ENCODE measurements around the gene TM2D3.

DNA sequence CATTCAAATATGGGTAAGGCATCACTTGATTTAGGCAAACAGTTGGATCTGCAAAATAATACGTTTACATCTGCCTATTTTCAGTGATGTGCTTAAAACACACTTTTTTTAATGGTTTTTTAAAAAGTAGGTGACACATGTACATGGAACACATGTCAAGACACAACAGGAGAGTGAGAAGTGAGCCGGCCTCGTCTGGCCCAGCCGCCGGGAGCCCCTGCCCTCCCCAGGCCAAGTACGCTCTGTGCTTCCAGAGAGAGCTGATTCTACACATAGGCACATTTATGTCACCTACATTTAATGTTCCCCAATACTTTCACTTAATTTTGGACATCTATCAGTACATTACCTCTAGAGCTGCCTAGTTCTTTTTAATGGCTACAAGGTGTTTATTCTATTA, 3.8 kb downstream of the TM2D3 start:
- TF ChIP-seq, protein P1, sequence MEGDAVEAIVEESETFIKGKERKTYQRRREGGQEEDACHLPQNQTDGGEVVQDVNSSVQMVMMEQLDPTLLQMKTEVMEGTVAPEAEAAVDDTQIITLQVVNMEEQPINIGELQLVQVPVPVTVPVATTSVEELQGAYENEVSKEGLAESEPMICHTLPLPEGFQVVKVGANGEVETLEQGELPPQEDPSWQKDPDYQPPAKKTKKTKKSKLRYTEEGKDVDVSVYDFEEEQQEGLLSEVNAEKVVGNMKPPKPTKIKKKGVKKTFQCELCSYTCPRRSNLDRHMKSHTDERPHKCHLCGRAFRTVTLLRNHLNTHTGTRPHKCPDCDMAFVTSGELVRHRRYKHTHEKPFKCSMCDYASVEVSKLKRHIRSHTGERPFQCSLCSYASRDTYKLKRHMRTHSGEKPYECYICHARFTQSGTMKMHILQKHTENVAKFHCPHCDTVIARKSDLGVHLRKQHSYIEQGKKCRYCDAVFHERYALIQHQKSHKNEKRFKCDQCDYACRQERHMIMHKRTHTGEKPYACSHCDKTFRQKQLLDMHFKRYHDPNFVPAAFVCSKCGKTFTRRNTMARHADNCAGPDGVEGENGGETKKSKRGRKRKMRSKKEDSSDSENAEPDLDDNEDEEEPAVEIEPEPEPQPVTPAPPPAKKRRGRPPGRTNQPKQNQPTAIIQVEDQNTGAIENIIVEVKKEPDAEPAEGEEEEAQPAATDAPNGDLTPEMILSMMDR (IDR thresholded peaks at IDR 0.05; ENCODE audit: insufficient read depth, low read length): no peak
- TF ChIP-seq, protein P2, sequence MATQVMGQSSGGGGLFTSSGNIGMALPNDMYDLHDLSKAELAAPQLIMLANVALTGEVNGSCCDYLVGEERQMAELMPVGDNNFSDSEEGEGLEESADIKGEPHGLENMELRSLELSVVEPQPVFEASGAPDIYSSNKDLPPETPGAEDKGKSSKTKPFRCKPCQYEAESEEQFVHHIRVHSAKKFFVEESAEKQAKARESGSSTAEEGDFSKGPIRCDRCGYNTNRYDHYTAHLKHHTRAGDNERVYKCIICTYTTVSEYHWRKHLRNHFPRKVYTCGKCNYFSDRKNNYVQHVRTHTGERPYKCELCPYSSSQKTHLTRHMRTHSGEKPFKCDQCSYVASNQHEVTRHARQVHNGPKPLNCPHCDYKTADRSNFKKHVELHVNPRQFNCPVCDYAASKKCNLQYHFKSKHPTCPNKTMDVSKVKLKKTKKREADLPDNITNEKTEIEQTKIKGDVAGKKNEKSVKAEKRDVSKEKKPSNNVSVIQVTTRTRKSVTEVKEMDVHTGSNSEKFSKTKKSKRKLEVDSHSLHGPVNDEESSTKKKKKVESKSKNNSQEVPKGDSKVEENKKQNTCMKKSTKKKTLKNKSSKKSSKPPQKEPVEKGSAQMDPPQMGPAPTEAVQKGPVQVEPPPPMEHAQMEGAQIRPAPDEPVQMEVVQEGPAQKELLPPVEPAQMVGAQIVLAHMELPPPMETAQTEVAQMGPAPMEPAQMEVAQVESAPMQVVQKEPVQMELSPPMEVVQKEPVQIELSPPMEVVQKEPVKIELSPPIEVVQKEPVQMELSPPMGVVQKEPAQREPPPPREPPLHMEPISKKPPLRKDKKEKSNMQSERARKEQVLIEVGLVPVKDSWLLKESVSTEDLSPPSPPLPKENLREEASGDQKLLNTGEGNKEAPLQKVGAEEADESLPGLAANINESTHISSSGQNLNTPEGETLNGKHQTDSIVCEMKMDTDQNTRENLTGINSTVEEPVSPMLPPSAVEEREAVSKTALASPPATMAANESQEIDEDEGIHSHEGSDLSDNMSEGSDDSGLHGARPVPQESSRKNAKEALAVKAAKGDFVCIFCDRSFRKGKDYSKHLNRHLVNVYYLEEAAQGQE (IDR thresholded peaks at IDR 0.05; ENCODE audit: insufficient replicate concordance, low read depth): no peak
- TF ChIP-seq POLR2AphosphoS5 (IDR thresholded peaks at IDR 0.05; ENCODE audit: low read depth) (no peak), GABPA (IDR thresholded peaks at IDR 0.05; ENCODE audit: low read depth) (no peak), SPI1 (IDR thresholded peaks at IDR 0.05; ENCODE audit: borderline replicate concordance, low read depth) (no peak)

All from HL-60 (cell line).